ENCODE results near the gene ADARB1. TPM values are rescaled to one million over a fixed set of nuclear protein-coding genes. Genes with fewer than 3 reads are reported as not detected.

The ADARB1 gene
- polyA plus RNA-seq, 3 donors: 0.40 to 2.6 (median 1.0) TPM

- Mint-ChIP-seq H3K4me1 (peaks cover 46% of the 10 kb centered on the region), H3K27me3 (ENCODE audit: low read depth in 3 of 3) (peaks cover 2 to 10% (median 3%) of the 10 kb centered on the region in 3 donors), H3K27ac (peak overlapping the region; percentile 75 to 91 (median 80)), H3K9me3 (no peaks in the 10 kb centered on the region), H3K36me3 (no peaks in the 10 kb centered on the region), H3K4me3 (peak overlapping the region in 1 of 2 donors; percentile 28)
- H3K36me3 ChIP-seq (replicated peaks in 1 of 2; ENCODE audit: control insufficient read depth in 1 of 2, insufficient read depth in 2 of 2, low read length in 2 of 2): no peaks in the 10 kb centered on the region
- no peak overlapping the region for H3K4me3 ChIP-seq (replicated peaks in 1 of 3; ENCODE audit: low read depth in 2 of 3, low read length in 3 of 3)
- intact Hi-C loops (cut with micrococcal nuclease): loop anchor here (2.0 to 10.0 kb wide), 2 partner anchors 55 to 181 kb away; partner anchors contain the start of gene ADARB1 (in 1 of the 2)
- peak overlapping the region in 1 of 2 donors; percentile 68 for H3K27ac ChIP-seq (ENCODE audit: low read depth in 1 of 2, low read length in 2 of 2)
- H3K79me2 ChIP-seq (ENCODE audit: insufficient read depth, low read length): no peaks in the 10 kb centered on the region
- H2AFZ ChIP-seq (ENCODE audit: insufficient read depth, low read depth, low read length, poor library complexity, severe bottlenecking): no peak overlapping the region
- TF ChIP-seq, protein P1, sequence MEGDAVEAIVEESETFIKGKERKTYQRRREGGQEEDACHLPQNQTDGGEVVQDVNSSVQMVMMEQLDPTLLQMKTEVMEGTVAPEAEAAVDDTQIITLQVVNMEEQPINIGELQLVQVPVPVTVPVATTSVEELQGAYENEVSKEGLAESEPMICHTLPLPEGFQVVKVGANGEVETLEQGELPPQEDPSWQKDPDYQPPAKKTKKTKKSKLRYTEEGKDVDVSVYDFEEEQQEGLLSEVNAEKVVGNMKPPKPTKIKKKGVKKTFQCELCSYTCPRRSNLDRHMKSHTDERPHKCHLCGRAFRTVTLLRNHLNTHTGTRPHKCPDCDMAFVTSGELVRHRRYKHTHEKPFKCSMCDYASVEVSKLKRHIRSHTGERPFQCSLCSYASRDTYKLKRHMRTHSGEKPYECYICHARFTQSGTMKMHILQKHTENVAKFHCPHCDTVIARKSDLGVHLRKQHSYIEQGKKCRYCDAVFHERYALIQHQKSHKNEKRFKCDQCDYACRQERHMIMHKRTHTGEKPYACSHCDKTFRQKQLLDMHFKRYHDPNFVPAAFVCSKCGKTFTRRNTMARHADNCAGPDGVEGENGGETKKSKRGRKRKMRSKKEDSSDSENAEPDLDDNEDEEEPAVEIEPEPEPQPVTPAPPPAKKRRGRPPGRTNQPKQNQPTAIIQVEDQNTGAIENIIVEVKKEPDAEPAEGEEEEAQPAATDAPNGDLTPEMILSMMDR (IDR thresholded peaks at IDR 0.05): no peak
- peaks cover 36 to 46% of the 10 kb centered on the region in 2 donors for H3K4me1 ChIP-seq (ENCODE audit: control insufficient read depth in 1 of 2, insufficient read depth in 2 of 2, low read length in 2 of 2)
- H3K4me2 ChIP-seq (replicated peaks; ENCODE audit: extremely low read depth, low read length, poor library complexity, severe bottlenecking): no peak overlapping the region
- peak; percentile 23 to 54 (median 41) for DNase-seq
- H3K9ac ChIP-seq (ENCODE audit: insufficient read depth, low read length, poor library complexity, severe bottlenecking): peak overlapping the region; percentile 5
- H4K20me1 ChIP-seq (ENCODE audit: insufficient read depth, low read length): no peaks in the 10 kb centered on the region
- 94% methylated on average over 17 of the region's 19 CpGs for WGBS (ENCODE audit: insufficient coverage)
- H3K27me3 ChIP-seq (ENCODE audit: control insufficient read depth in 2 of 2, insufficient read depth in 2 of 2, low read length in 2 of 2): no peaks in the 10 kb centered on the region
- H3K9me3 ChIP-seq (replicated peaks in 1 of 2; ENCODE audit: control insufficient read depth in 1 of 2, insufficient read depth in 1 of 2, low read length in 2 of 2): no peaks in the 10 kb centered on the region
Observed at GRCh38 chr21:45129189-45129923, 55.0 kb downstream of the ADARB1 start.

DNA sequence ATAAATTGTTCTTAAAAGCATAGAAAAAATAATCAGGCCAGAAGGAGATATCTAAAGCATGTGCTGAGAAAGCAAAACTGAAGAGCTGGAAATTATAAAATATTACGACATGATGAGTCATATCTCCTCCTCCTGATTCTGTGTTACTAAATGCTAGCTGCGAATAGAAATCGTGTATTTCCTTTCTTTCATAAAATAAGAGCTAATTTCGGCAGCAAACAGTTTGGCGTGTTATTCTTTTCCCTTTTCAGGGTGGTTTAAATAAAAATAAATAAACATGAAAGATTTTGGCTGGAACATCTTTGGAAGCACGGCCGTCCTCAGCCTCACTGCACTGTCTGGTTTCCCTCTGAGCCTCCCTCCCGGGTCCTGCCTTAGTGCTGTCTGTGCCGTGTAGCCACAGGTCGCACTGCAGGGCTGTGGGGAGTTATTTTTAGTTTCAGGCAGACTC lies 56.0 kb downstream of the ADARB1 start:
- Mint-ChIP-seq H3K4me3 (peak overlapping the region; percentile 66 to 79), H3K36me3 (no peaks in the 10 kb centered on the region), H3K27ac (peak overlapping the region; percentile 48 to 91 (median 88)), H3K9me3 (no peaks in the 10 kb centered on the region), H3K27me3 (ENCODE audit: low read depth in 3 of 3) (peaks cover 1 to 14% (median 3%) of the 10 kb centered on the region in 3 donors), H3K4me1 (peaks cover 46% of the 10 kb centered on the region)
- TF ChIP-seq, protein P1 (IDR thresholded peaks at IDR 0.05): no peak
- peak overlapping the region; percentile 65 for H3K4me2 ChIP-seq (replicated peaks; ENCODE audit: extremely low read depth, low read length, poor library complexity, severe bottlenecking)
- no peaks in the 10 kb centered on the region for H3K9me3 ChIP-seq (replicated peaks in 1 of 2; ENCODE audit: control insufficient read depth in 1 of 2, insufficient read depth in 1 of 2, low read length in 2 of 2)
- no peaks in the 10 kb centered on the region for H4K20me1 ChIP-seq (ENCODE audit: insufficient read depth, low read length)
- no CpG with 5 or more reads among the region's 10 CpGs for WGBS (ENCODE audit: insufficient coverage)
- peak overlapping the region; percentile 28 to 63 (median 31) for H3K4me3 ChIP-seq (replicated peaks in 1 of 3; ENCODE audit: low read depth in 2 of 3, low read length in 3 of 3)
- intact Hi-C loops (cut with micrococcal nuclease): loop anchor here in 1 of 2 donors (2.0 kb wide), 1 partner anchor 50 kb away; no protein-coding TSS in a partner anchor
- H3K27ac ChIP-seq (ENCODE audit: low read depth in 1 of 2, low read length in 2 of 2): peak overlapping the region; percentile 50 to 68
- H2AFZ ChIP-seq (ENCODE audit: insufficient read depth, low read depth, low read length, poor library complexity, severe bottlenecking): peak overlapping the region; percentile 25
- H3K9ac ChIP-seq (ENCODE audit: insufficient read depth, low read length, poor library complexity, severe bottlenecking): peak overlapping the region; percentile 5
- peak; percentile 48 to 82 (median 70) for DNase-seq
- H3K4me1 ChIP-seq (ENCODE audit: control insufficient read depth in 1 of 2, insufficient read depth in 2 of 2, low read length in 2 of 2): peaks cover 36 to 46% of the 10 kb centered on the region in 2 donors
- H3K36me3 ChIP-seq (replicated peaks in 1 of 2; ENCODE audit: control insufficient read depth in 1 of 2, insufficient read depth in 2 of 2, low read length in 2 of 2): no peaks in the 10 kb centered on the region
- H3K79me2 ChIP-seq (ENCODE audit: insufficient read depth, low read length): no peaks in the 10 kb centered on the region
- no peaks in the 10 kb centered on the region for H3K27me3 ChIP-seq (ENCODE audit: control insufficient read depth in 2 of 2, insufficient read depth in 2 of 2, low read length in 2 of 2)

Data from CD14-positive monocyte (primary cell).